Endothelial cell of umbilical vein (primary cell): ENCODE results near the gene AIG1. TPM values are rescaled to one million over a fixed set of nuclear protein-coding genes. Genes with fewer than 3 reads are reported as not detected.

Source experiments
- BruUV-seq: library from RNA; stranded (reverse); fragments of 400-500 nt; replicated peaks from 2 replicates; lab custom pipeline; 2021; lab: Mats Ljungman, UMichigan
- CTCF ChIA-PET: fragments of 300-600, 350-600 bp; sonication (Branson Sonifier 250); formaldehyde crosslinking; loops from one replicate; lab custom pipeline; 2021; ENCODE audit warnings: antibody characterized with exemption, inconsistent platforms; lab: Charles Lee
- POLR2A ChIA-PET: fragments of 300-600, 350-600 bp; sonication (Branson Sonifier 250); formaldehyde crosslinking; loops from one replicate; lab custom pipeline; 2021; ENCODE audit warnings: antibody characterized with exemption, inconsistent platforms; lab: Charles Lee
- DNase-seq: peaks from one replicate; pipeline ENCODE4 v3.0.0-alpha.2; 2011; ENCODE audit warnings: low read depth, low spot score
- FAIRE-seq: peaks from 2 replicates; lab custom pipeline; 2011; peaks lifted over from hg19 to GRCh38; lab: Jason Lieb, UNC
- H2AFZ ChIP-seq: 2 replicates; pipeline ENCODE4 v1.6.0; 2012; ENCODE audit warnings: low read depth, low read length, control low read depth, inconsistent platforms
- H3K27ac ChIP-seq: 2 replicates; pipeline ENCODE4 v1.5.1; 2011; ENCODE audit warnings: low read depth, mild to moderate bottlenecking, control low read depth, low read length, moderate library complexity; ENCODE audit not compliant: insufficient read depth
- H3K27me3 ChIP-seq, 2 experiments: 2 replicates each; pipeline versions ENCODE4 v1.6.0 to v1.6.1; 2011; ENCODE audit warnings: low read length in 2 of 2, mixed read lengths in 1 of 2; ENCODE audit not compliant: control insufficient read depth in 2 of 2, insufficient read depth in 2 of 2
- H3K36me3 ChIP-seq, 2 experiments: 2 replicates in 1 of 2; 3 replicates in 1 of 2; pipeline ENCODE4 v1.5.1; 2011; ENCODE audit warnings: low read length in 2 of 2, mild to moderate bottlenecking in 1 of 2, moderate library complexity in 1 of 2; ENCODE audit not compliant: control insufficient read depth in 2 of 2, insufficient read depth in 2 of 2; ENCODE audit errors: extremely low read depth in 1 of 2
- H3K4me1 ChIP-seq: 3 replicates; pipeline ENCODE4 v1.5.1; 2011; ENCODE audit warnings: mild to moderate bottlenecking, low read length; ENCODE audit not compliant: control insufficient read depth, insufficient read depth; ENCODE audit errors: extremely low read depth
- H3K4me2 ChIP-seq: 2 replicates; pipeline ENCODE4 v1.6.1; 2011; ENCODE audit warnings: low read length, control low read depth, mixed read lengths; ENCODE audit not compliant: insufficient read depth
- H3K4me3 ChIP-seq, 3 experiments: fragments of 200-600 bp in 1 of 3; sonication (generic), shearing (Covaris generic) in 1 of 3; replicated peaks in 1 of 3; 2 replicates each; pipeline ENCODE4 v1.5.1; 2011 to 2016; ENCODE audit warnings: control low read depth in 3 of 3, low read length in 3 of 3, mild to moderate bottlenecking in 2 of 3, inconsistent platforms in 1 of 3, low read depth in 1 of 3, moderate library complexity in 1 of 3; ENCODE audit not compliant: insufficient read depth in 1 of 3
- H3K79me2 ChIP-seq: 2 replicates; pipeline ENCODE4 v1.6.0; 2012; ENCODE audit warnings: low read length, inconsistent platforms; ENCODE audit not compliant: control insufficient read depth, insufficient read depth
- H3K9ac ChIP-seq: replicated peaks from 2 replicates; pipeline ENCODE3; 2011; ENCODE audit warnings: low read length, control low read depth; ENCODE audit not compliant: insufficient read depth; ENCODE audit errors: extremely low read depth
- H3K9me1 ChIP-seq: replicated peaks from 3 replicates; pipeline ENCODE4 v1.6.0; 2011; ENCODE audit warnings: mild to moderate bottlenecking, low read length; ENCODE audit not compliant: control insufficient read depth, insufficient read depth; ENCODE audit errors: extremely low read depth
- H3K9me3 ChIP-seq: replicated peaks from 2 replicates; pipeline ENCODE4 v1.5.1; 2012; ENCODE audit warnings: low read length, inconsistent platforms; ENCODE audit not compliant: control insufficient read depth, insufficient read depth
- H4K20me1 ChIP-seq: replicated peaks from 2 replicates; pipeline ENCODE3; 2011; ENCODE audit warnings: mild to moderate bottlenecking, low read length; ENCODE audit not compliant: control insufficient read depth, insufficient read depth; ENCODE audit errors: extremely low read depth
- CTCF ChIP-seq, 2 donors: IDR thresholded peaks; 1 replicate in 1 of 2; 2 replicates in 1 of 2; pipeline ENCODE4 v1.5.1; 2011; ENCODE audit warnings: low read length in 2 of 2, mild to moderate bottlenecking in 2 of 2, moderate library complexity in 2 of 2, control low read depth in 1 of 2, inconsistent platforms in 1 of 2, low read depth in 1 of 2; ENCODE audit not compliant: insufficient read depth in 1 of 2; ENCODE audit errors: extremely low read depth in 1 of 2
- EZH2 ChIP-seq: IDR thresholded peaks from 2 replicates; pipeline ENCODE4 v1.6.1; 2012; ENCODE audit warnings: borderline replicate concordance, low read depth, mild to moderate bottlenecking, moderate library complexity, low read length, inconsistent platforms; ENCODE audit not compliant: severe bottlenecking
- FOS ChIP-seq: IDR thresholded peaks from 2 replicates; pipeline ENCODE4 v1.6.1; 2011; ENCODE audit warnings: mild to moderate bottlenecking, low read length, moderate library complexity, borderline replicate concordance; ENCODE audit not compliant: insufficient read depth
- GATA2 ChIP-seq: IDR thresholded peaks from 2 replicates; pipeline ENCODE4 v1.7.0; 2011; ENCODE audit warnings: low read depth, mild to moderate bottlenecking, moderate library complexity, mixed read lengths, low read length; ENCODE audit not compliant: insufficient read length, insufficient read depth
- JUN ChIP-seq: IDR thresholded peaks from 2 replicates; pipeline ENCODE4 v1.6.1; 2011; ENCODE audit warnings: borderline replicate concordance, low read depth; ENCODE audit not compliant: insufficient read length, insufficient read depth
- MAX ChIP-seq: IDR thresholded peaks from 2 replicates; pipeline ENCODE4 v1.6.1; 2011; ENCODE audit not compliant: insufficient read depth, insufficient read length
- MYC ChIP-seq: IDR thresholded peaks from one replicate; pipeline ENCODE4 v1.6.1; 2011; ENCODE audit warnings: mild to moderate bottlenecking, low read depth, low read length
- POLR2A ChIP-seq: IDR thresholded peaks from 2 replicates; pipeline ENCODE4 v1.6.1; 2012; ENCODE audit warnings: low read depth, mild to moderate bottlenecking, control low read depth, low read length
- POLR2AphosphoS5 ChIP-seq: IDR thresholded peaks from 2 replicates; pipeline ENCODE4 v1.6.1; 2012; ENCODE audit warnings: low read depth, mild to moderate bottlenecking, control low read depth, low read length, moderate library complexity; ENCODE audit not compliant: insufficient read depth
- dilution Hi-C: fragments of 300-500 bp; cut with MboI; formaldehyde crosslinking; loops from one replicate; pipeline ENCODE4 v1.15.0; 2019; ENCODE audit warnings: low sequenced_read_pairs; ENCODE audit not compliant: extremely low pct_ligation_motif_present
- intact Hi-C: fragments of 100-400 bp; cut with micrococcal nuclease; formaldehyde crosslinking; loops from one replicate; pipeline ENCODE4 v1.10.0; 2022
- polyA plus RNA-seq, 4 experiments: library from polyadenylated mRNA; depleted of rRNA in 3 of 4; stranded (reverse) in 3 of 4; unstranded in 1 of 4; fragments of >200 nt; gene quantifications; 2 replicates each; pipeline versions ENCODE4 v1.2.1 to v1.2.3, GENCODE V29; 2011 to 2012; ENCODE audit warnings: missing spikeins in 1 of 4
- total RNA-seq: library from RNA; stranded (reverse); gene quantifications from 2 replicates; pipeline ENCODE4 v1.2.3, GENCODE V29; 2021

The AIG1 gene
- total and polyA plus RNA-seq, 2 donors (not counting 3 experiments of a cell fraction or from before 2014, with no cell fraction given): 17.7 to 22.7 TPM

- TF ChIP-seq POLR2A (no peak), EZH2 (no peak), POLR2AphosphoS5 (no peak), FOS (no peak), CTCF (IDR thresholded peaks at IDR 0.05; ENCODE audit: extremely low read depth in 1 of 2, insufficient read depth in 1 of 2, low read depth in 1 of 2, low read length in 2 of 2) (no peak), GATA2 (no peak), MAX (no peak), MYC (no peak), JUN (no peak)
Measured at GRCh38 chr6:143267760-143268159, 207.1 kb downstream of the AIG1 start.

More at GRCh38 chr6:143267760-143268159, 207.1 kb downstream of the AIG1 start:
- no TSS peak for BruUV-seq
- no peaks in the 10 kb centered on the region for H4K20me1 ChIP-seq
- H2AFZ ChIP-seq: no peak overlapping the region
- H3K27me3 ChIP-seq: no peaks in the 10 kb centered on the region
- no peaks in the 10 kb centered on the region for H3K36me3 ChIP-seq
- H3K79me2 ChIP-seq: no peaks in the 10 kb centered on the region
- no peak overlapping the region for H3K4me2 ChIP-seq
- DNase-seq: no peak
- CTCF ChIA-PET: no interaction called here
- intact Hi-C loops: no loop called here
- no peak for FAIRE-seq
- POLR2A ChIA-PET: no interaction called here
- no peaks in the 10 kb centered on the region for H3K9me1 ChIP-seq
- H3K9me3 ChIP-seq: no peaks in the 10 kb centered on the region
- H3K27ac ChIP-seq: no peak overlapping the region
- dilution Hi-C loops: no loop called here
- H3K4me1 ChIP-seq: no peaks in the 10 kb centered on the region
- H3K4me3 ChIP-seq: no peak overlapping the region
- H3K9ac ChIP-seq: no peak overlapping the region
